DND-41 (cell line): ENCODE data around the gene OTC.

Experiments used
- ATAC-seq: fragments of 200-7000 bp; cut with Tn5 transposase; 3 replicates; pipeline ENCODE4 v1.9.1; 2021; ENCODE audit warnings: low read depth; ENCODE audit not compliant: insufficient read depth
- DNase-seq: peaks from one replicate; pipeline ENCODE4 v3.0.0-alpha.2; 2020
- H2AFZ ChIP-seq: 2 replicates; pipeline ENCODE4 v1.6.0; 2012; ENCODE audit warnings: low read depth, low read length
- H3K27ac ChIP-seq: 2 replicates; pipeline ENCODE4 v1.5.1; 2012; ENCODE audit warnings: low read length, inconsistent platforms
- H3K27me3 ChIP-seq: fragments of 200-600 bp; sonication (generic); 2 replicates; pipeline ENCODE4 v1.6.0; 2012; ENCODE audit warnings: low read length, mild to moderate bottlenecking, inconsistent platforms; ENCODE audit not compliant: insufficient read depth, poor library complexity
- H3K36me3 ChIP-seq: 2 replicates; pipeline ENCODE4 v1.5.1; 2012; ENCODE audit warnings: low read length, inconsistent platforms; ENCODE audit not compliant: insufficient read depth
- H3K4me1 ChIP-seq: 2 replicates; pipeline ENCODE4 v1.5.1; 2012; ENCODE audit warnings: mild to moderate bottlenecking, low read length; ENCODE audit not compliant: insufficient read depth
- H3K4me2 ChIP-seq: 2 replicates; pipeline ENCODE4 v1.6.0; 2012; ENCODE audit warnings: mild to moderate bottlenecking, moderate library complexity, low read length, inconsistent platforms; ENCODE audit not compliant: insufficient read depth
- H3K4me3 ChIP-seq, 2 experiments: fragments of 200-600 bp in 1 of 2; shearing (Covaris generic) in 1 of 2; 2 replicates each; pipeline ENCODE4 v1.5.1; 2012 to 2016; ENCODE audit warnings: inconsistent platforms in 2 of 2, low read length in 2 of 2, mild to moderate bottlenecking in 2 of 2, low read depth in 1 of 2, moderate library complexity in 1 of 2
- H3K79me2 ChIP-seq: 2 replicates; pipeline ENCODE4 v1.6.0; 2012; ENCODE audit warnings: low read length, inconsistent platforms; ENCODE audit not compliant: insufficient read depth
- H3K9ac ChIP-seq: 2 replicates; pipeline ENCODE4 v1.6.0; 2012; ENCODE audit warnings: low read depth, mild to moderate bottlenecking, inconsistent platforms, low read length, moderate library complexity
- H3K9me3 ChIP-seq: 2 replicates; pipeline ENCODE4 v1.5.1; 2012; ENCODE audit warnings: low read length, moderate library complexity, mild to moderate bottlenecking, inconsistent platforms; ENCODE audit not compliant: insufficient read depth, severe bottlenecking
- H4K20me1 ChIP-seq: 2 replicates; pipeline ENCODE4 v1.6.0; 2012; ENCODE audit warnings: low read length; ENCODE audit not compliant: insufficient read depth
- CTCF ChIP-seq: IDR thresholded peaks from 2 replicates; pipeline ENCODE4 v1.5.1; 2012; ENCODE audit warnings: borderline replicate concordance, low read length, moderate library complexity, mild to moderate bottlenecking; ENCODE audit not compliant: poor library complexity, severe bottlenecking; ENCODE audit errors: extremely low read depth
- EZH2 ChIP-seq: IDR thresholded peaks from 3 replicates; pipeline ENCODE4 v1.6.1; 2012; ENCODE audit warnings: borderline replicate concordance, low read depth, mild to moderate bottlenecking, moderate library complexity, low read length, inconsistent platforms; ENCODE audit not compliant: severe bottlenecking

Gene OTC

GRCh38 chrX:38409289-38409688 is 56.9 kb downstream of the OTC start:
- TF ChIP-seq EZH2 (no peak), CTCF (no peak)
- H3K4me3 ChIP-seq: no peak overlapping the region
- H3K9me3 ChIP-seq: no peaks in the 10 kb centered on the region
- no peak overlapping the region for H3K9ac ChIP-seq
- no peak overlapping the region for H2AFZ ChIP-seq
- no peaks in the 10 kb centered on the region for H3K4me1 ChIP-seq
- H3K27me3 ChIP-seq: no peaks in the 10 kb centered on the region
- no peak for DNase-seq
- H3K4me2 ChIP-seq: no peak overlapping the region
- H3K36me3 ChIP-seq: no peaks in the 10 kb centered on the region
- no peak overlapping the region for H3K27ac ChIP-seq
- ATAC-seq: no peak
- no peaks in the 10 kb centered on the region for H4K20me1 ChIP-seq
- no peaks in the 10 kb centered on the region for H3K79me2 ChIP-seq

- Histone ChIP-seq H3K9ac (no peak overlapping the region), H3K9me3 (no peaks in the 10 kb centered on the region), H3K27me3 (no peaks in the 10 kb centered on the region), H3K4me1 (no peaks in the 10 kb centered on the region), H3K27ac (no peak overlapping the region), H3K79me2 (no peaks in the 10 kb centered on the region), H3K36me3 (no peaks in the 10 kb centered on the region), H3K4me3 (no peak overlapping the region), H4K20me1 (no peaks in the 10 kb centered on the region), H3K4me2 (no peak overlapping the region), H2AFZ (no peak overlapping the region)
- no peak for ATAC-seq
- DNase-seq: no peak
- no peak for TF ChIP-seq CTCF
- no peak for TF ChIP-seq EZH2
These were observed 74.4 kb downstream of the OTC start for GRCh38 chrX:38426785-38427184.

- Histone ChIP-seq H3K9ac (no peak overlapping the region), H3K36me3 (no peaks in the 10 kb centered on the region), H3K9me3 (no peaks in the 10 kb centered on the region), H2AFZ (no peak overlapping the region), H3K79me2 (no peaks in the 10 kb centered on the region), H3K4me1 (no peaks in the 10 kb centered on the region), H3K4me2 (no peak overlapping the region), H3K4me3 (no peak overlapping the region), H3K27me3 (no peaks in the 10 kb centered on the region), H4K20me1 (no peaks in the 10 kb centered on the region), H3K27ac (no peak overlapping the region)
- TF ChIP-seq EZH2 (no peak), CTCF (no peak)
- ATAC-seq (no peak), DNase-seq (no peak)
These were observed 79.1 kb downstream of the OTC start for GRCh38 chrX:38431525-38431924.

- DNase-seq (no peak), ATAC-seq (no peak)
- no peak for TF ChIP-seq EZH2
- no peak for TF ChIP-seq CTCF
- Histone ChIP-seq H3K27ac (no peak overlapping the region), H3K4me3 (no peak overlapping the region), H3K27me3 (no peaks in the 10 kb centered on the region), H2AFZ (no peak overlapping the region), H3K9ac (no peak overlapping the region), H3K36me3 (no peaks in the 10 kb centered on the region), H3K79me2 (no peaks in the 10 kb centered on the region), H3K4me1 (no peaks in the 10 kb centered on the region), H3K4me2 (no peak overlapping the region), H4K20me1 (no peaks in the 10 kb centered on the region), H3K9me3 (no peaks in the 10 kb centered on the region)
These were observed 82.7 kb downstream of the OTC start for GRCh38 chrX:38435130-38435529.
